GM12892 (cell line): ENCODE results near the gene HS3ST5.

Experiments used
- POLR2A ChIP-seq: IDR thresholded peaks from 2 replicates; pipeline ENCODE4 v1.6.1; 2011; ENCODE audit warnings: low read depth, low read length, control low read depth
- POLR2AphosphoS5 ChIP-seq: IDR thresholded peaks from 2 replicates; pipeline ENCODE4 v1.6.1; 2011; ENCODE audit warnings: low read depth, low read length, control low read depth

DNA sequence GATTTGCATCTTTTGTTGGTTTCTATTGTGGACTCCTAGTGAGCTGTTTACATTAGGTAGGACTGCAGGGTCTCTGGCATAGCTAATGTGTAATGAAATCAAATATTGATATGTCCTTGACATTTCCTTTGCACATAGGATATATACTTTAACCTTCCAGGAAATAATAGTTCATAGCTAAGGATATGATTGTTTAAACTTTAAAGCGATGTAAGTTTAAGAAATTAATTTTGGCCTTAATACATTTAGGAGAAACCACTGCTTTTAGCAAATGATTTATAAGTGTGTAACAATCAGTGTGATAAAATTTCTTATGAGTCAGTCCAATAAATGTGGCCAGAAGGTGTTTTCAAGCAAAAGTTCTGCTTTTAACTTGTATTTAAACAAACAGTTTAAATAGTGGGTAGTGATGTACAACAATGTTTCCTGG lies 171.8 kb downstream of the HS3ST5 start:
- TF ChIP-seq POLR2AphosphoS5 (no peak), POLR2A (no peak)
